B cell (primary cell): ENCODE data around the gene ENG.

ENCODE experiments used
- CTCF ChIP-seq: fragments of 200-600 bp; IDR thresholded peaks from one replicate; pipeline ENCODE4 v1.8.0; 2022; ENCODE audit warnings: antibody characterized with exemption, mild to moderate bottlenecking
- EZH2 ChIP-seq: IDR thresholded peaks from 2 replicates; pipeline ENCODE4 v1.6.1; 2012; ENCODE audit warnings: borderline replicate concordance, low read depth, mild to moderate bottlenecking, moderate library complexity, low read length; ENCODE audit not compliant: insufficient read depth, poor library complexity, severe bottlenecking

GRCh38 chr9:127769929-127770582 is 84.4 kb downstream of the ENG start:
- no peak for TF ChIP-seq EZH2
- TF ChIP-seq CTCF, result no peak
